Measurements from ENCODE around the gene LPP. TPM values are rescaled to one million over a fixed set of nuclear protein-coding genes. Genes with fewer than 3 reads are reported as not detected.

LPP gene
- total RNA-seq, 1 experiment from 2014 or later: 32.6 TPM

DNA sequence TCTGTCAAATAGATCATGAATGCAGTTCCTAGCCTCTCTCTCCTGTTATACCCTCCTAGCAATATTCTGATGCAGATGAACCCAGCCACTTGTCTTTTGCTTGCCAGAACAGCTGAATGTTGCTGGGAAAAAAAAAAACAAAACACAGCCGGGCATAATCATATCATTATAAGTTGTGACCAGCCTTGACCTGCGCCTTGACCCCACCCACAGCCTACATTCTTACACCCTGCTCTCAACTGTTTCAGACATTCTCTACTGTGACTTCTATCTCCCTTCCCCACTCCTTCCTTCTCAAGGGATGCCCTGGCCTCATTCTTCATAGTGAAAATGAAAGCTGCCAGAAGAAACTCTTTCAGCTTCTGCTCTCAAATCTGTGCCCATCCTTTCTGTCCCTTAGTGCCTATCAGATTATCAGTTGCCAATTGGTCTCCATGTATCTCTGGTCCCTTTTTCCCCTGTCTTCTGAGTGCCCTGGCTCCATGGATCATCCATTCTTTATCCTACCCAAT lies 628.7 kb downstream of the LPP start:
- DNase-seq (ENCODE audit: low read depth): no peak

DNA sequence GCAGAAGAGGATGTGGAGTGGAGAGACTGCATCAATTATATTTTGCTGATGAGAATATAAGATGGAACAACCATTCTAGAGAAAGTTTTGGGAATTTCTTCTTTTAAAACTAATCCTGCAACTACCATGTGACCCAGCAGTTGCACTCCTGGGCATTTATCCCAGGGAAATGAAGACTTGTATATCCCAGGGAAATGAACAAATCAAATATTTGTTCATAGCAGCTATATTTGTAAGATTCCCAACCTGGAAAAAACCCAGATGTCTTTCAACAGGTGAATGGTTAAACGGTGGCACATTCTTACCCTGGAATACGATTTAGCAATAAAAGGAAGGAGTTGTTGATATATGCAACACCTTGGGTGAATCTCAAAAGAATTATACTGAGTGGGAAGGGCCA lies 632.5 kb downstream of the LPP start:
- no peak for DNase-seq (ENCODE audit: low read depth)

DNA sequence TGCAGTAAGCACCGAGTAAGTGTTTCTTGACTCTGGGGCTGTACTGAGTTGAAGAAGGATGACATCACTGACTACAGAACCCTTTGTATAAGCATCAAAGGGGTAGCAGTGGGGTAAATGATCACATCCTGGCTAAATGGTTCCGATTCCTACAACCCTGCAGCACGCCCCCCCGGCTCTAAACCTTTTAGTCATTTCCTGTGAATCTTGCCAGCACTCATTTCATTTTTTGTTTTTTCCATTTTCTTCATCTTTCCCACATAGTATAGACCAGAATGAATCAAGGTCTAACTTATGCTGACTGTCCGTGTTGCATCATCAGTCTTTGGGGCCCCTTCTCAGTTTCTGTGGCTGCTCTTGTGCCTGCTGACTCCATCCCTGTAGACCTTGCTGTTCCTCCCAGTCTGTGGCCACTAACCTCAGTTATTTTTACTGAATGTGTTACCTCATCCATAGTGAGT lies 634.7 kb downstream of the LPP start:
- DNase-seq (ENCODE audit: low read depth): peak; percentile 85

DNA sequence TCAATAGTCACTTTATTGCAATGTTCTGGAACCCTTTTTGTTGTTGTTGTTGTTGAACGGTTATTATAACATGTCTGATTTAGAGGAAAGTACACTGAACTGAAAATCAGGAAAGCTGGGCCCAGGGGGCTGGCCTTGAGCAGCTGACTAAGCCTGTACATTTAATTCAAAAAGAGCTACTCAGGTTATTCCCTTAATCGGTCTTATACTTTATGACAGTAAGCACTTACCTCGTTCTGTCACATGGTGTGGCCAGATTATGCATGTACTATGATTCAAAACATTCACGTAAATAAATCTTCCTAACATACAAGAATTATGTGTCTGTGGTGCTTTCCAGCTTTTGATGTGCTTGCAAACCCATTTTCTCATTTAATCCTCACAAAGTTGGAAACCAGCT lies 635.3 kb downstream of the LPP start:
- no peak for DNase-seq (ENCODE audit: low read depth)

DNA sequence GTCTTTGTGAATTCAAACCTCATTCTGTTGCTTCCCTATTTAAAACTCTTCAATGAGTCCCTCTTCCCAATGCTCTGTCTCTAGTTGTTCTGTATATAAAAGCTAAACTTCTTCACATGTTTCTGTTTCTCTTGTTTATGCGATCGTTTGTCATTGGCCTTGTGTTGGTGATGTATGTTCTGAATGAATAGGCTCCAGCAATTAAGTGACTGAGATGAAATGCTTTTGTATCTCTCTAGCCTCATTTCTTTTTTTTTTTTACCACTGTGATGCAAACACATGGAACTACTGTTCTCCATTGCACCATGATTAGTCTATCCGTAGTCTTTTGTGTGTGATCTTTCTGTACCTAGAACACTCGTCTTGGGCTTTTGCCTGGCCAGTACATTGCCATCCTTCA lies 637.4 kb downstream of the LPP start:
- no peak for DNase-seq (ENCODE audit: low read depth)

DNA sequence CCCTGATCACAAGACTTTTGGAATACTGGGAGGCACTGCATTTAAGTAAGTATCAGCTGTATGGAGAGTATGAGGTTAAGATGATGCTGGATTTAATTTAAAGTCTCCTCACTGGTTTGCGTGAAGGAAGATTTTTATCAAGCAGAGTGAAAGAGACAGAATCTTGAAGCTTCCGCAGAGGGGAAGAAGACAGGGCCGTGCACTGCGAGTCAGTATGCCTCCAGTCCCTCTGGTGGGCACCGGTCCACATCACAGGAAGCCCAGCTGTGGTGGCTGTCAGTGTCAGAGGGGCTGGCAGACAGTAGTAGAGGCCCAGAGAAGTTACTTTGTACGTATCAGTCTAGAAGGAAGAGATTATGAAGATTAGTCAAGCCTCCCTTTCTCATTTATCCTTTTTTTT lies 638.8 kb downstream of the LPP start:
- DNase-seq (ENCODE audit: low read depth): no peak

DNA sequence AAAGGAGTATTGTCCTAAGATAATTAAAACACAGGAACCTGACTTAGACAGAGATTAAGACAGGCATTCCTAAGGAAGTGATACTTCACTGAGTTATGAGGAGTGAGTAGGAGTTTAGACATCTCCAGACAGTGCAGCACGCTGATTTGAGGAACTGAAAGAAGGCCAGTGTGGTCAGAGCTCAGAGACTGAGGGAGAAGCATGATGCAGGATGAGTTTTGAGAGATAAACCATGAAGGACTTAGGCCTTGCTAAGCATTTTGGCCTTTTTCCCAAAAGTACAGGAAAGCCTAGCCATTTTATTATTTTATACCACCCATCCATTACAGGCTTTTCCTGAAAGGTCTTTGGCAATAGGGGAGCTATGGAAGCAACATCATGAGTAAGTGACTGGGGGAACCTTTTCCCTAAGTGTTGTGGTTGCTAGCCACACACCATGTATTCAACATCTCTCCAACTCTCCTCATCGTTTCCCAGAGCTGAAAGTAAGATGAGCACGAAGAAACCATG lies 642.2 kb downstream of the LPP start:
- peak; percentile 89 for DNase-seq (ENCODE audit: low read depth)

DNA sequence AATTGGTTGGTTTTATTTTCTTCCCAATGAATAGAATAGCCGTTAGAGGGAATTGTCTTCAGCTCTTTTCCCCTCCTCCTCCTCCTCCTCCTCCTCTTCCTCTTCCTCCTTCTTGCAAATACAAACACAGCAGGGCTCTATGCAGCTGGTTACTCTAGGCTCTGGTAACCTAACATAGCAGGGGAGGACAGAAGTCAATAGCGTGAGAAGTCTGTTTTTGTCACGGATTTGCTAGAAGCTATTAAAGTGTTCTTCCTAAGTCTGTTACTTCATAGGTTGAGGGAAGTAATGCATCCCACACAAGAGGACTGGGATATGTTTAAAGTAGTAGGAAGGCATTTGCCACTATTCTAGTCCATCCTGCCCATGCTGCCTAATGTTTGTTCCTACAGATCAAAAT lies 643.1 kb downstream of the LPP start:
- no peak for DNase-seq (ENCODE audit: low read depth)

DNA sequence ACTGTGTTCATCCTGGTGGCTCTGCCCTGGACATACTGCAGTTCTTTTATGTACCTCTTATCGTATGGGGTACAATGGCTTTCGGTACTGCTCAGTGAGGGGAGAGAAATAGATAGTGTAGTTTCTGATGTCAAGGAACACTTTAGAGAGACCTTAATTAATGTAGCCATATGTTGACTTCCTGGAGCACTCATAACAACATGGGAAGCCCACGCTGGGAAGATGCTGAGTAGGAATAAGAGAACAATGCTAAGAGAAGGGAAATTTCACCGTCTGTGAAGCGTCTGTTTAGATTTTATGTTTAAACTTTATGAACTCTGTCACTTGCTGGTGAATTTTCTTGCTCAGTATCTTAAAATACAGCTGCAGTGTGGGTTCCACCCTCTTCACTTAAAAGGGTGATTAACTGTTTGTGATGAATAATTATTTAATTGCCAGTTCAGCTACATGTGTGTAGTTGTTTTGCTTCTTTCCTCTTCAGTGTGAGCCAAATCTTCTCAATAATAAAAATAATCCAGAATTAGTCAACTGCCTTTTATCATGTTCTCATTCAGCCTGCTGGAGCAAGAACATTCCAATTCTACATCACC lies 644.7 kb downstream of the LPP start:
- no peak for DNase-seq (ENCODE audit: low read depth)

DNA sequence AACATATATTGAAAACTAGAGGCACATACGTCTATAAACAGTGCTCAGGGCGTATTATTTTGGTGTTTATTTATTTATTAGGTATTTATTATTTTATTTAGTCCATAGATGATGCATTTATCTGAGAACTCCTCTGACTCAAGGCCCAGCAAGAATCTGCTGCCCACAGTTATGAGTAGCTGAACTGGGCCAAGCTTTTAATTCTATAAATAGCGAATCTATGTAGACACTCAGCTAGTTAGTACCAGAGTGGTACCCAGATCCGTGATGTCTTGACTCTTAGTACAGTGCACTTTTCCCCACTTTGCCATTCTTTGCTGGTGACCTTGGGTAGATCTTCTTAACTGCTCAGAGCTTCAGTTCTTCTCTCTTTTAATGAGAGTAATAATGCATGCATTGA lies 647.4 kb downstream of the LPP start:
- no peak for DNase-seq (ENCODE audit: low read depth)

DNA sequence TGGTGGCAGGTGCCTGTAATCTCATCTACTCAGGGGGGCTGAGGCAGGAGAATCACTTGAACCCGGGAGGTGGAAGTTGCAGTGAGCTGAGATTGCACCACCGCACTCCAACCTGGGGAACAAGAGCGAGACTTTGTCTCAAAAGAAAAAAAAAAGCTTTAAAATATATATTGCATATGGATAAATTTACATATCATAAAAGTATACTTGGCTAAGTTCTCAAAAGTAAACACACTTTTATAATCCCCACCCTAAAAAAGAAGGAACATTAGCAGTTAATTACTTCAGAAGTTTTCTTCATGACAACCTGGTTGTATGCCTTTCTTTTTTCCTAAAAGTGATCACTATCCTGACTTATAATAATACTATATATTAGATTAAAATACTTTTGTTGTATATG lies 648.7 kb downstream of the LPP start:
- no peak for DNase-seq (ENCODE audit: low read depth)

DNA sequence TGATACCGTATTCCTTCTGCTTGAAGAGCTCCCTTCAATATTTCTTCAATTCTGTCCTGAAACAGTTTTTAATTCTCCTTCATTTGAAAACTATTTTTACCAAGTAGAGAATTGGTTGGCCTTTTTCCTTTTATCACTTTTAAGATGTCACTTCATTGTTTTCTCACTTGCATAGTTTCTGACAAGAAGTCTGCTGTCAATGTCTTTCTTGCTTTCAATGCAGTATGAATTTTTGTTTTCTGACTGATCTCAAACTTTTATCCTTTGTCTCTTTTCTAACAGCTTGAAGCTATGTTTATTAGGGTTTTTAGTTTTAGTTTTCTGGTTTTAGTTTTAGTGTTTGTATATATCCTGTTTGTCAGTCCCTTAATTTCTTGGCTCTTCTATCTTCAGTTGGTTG lies 653.0 kb downstream of the LPP start:
- peak; percentile 65 for DNase-seq (ENCODE audit: low read depth)

DNA sequence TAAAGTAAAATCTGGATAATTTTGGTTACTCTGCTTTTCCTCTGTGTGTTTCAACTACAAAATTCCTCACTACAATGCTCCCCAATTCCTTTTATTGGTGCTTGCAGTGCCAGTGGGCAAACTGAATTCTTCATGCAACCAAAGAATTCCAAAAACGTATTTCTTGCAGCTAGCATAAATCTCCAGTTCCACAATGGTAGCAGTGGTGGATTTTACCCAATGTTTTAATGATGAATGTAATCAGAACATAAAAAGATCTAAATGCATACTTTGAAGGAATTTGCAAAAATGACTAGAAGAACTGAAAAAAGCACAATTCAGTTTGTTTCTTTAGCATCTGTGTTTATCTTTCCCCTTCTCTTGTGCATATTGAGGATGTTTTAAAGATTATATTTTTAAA lies 658.2 kb downstream of the LPP start:
- DNase-seq (ENCODE audit: low read depth): no peak

DNA sequence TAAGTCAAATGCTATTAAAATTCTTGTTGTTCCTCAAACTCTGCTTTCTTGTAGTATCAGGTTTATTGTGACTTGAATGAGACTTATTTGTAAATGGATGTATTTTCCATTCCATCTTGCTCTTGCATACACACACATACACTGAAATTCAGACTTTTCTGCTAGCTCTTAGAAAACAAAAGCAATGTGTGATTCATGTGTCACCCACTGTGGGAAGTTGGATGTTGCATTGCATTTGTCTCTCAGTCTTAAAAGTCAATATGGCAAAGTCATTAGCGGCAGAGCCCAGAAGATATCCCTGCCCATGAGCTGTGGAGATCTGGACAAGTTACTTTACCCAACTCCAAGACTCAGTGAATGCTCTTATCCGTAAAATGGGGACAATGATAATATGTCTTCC lies 660.6 kb downstream of the LPP start:
- no peak for DNase-seq (ENCODE audit: low read depth)

DNA sequence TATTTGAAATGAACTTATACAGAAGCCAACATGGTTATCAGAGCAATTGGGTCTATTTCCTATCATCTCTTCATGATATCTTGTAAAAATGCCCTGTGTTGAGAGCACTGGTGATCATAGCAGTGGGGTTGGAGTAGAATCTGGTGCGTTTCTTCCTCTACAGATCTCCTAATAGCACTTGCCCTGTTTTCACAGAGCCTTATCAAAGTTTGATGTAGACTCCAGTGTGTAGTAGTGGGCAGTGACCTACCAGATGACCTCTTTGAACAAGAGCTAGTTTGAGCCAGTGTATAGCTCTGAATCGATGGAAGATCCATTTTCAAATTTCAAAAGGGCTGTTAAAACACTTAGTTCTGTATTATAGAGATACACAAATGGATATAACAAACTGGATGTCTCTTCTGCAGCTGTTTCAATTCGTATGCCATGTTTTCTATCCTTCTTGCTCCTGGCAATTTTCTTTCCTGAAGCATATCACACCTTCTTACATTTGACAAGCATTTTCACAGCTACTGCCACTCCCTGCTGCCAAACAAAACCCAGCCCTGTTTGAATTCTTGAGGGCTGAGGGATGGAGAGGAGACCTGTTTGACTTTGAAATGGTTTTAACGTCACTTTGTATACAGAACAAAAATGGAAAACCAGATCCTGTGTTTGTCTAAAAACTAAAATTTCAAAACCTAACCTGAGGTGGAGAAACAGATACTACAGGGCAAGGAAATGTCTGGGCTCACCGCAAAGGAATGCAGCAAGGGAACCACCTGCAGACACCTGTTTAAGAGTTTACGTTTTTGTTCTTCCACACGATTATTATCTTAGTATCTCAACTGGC lies 663.4 kb downstream of the LPP start:
- no peak for DNase-seq (ENCODE audit: low read depth)

DNA sequence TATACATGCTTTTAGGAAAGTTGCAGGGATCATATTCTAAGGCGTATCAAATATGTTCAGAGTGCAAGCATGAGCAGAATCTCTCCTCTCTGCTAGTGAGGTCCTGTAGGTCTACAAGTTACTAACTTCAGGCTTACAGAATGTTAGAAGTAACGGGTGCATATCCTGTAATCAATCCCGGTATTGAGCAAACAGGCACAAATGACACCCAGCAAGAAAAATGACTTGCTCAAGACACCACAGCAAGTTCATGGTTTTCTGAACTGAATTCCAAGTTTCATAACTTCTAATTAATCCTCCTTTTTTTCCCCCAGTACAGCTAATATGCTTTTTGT lies 663.9 kb downstream of the LPP start:
- no peak for DNase-seq (ENCODE audit: low read depth)

DNA sequence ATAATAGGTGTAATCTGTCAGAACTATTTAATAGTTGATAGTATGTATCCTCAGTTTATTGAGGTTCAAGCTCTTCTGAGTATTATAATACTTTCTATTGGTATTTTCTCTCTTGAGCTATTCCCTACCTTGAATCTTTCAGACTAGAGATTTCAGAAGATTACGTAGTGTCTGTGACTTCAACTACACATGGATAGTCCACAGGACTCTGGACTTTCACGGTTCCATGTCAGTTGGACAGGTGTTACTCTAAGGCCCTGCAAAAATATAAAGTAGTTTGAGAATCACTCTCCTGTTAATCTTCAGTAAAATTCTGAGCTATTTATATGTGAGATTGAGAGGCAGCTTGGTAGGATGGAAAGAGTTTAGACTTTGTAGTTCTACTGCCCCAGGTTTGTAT lies 664.3 kb downstream of the LPP start:
- DNase-seq (ENCODE audit: low read depth): no peak

DNA sequence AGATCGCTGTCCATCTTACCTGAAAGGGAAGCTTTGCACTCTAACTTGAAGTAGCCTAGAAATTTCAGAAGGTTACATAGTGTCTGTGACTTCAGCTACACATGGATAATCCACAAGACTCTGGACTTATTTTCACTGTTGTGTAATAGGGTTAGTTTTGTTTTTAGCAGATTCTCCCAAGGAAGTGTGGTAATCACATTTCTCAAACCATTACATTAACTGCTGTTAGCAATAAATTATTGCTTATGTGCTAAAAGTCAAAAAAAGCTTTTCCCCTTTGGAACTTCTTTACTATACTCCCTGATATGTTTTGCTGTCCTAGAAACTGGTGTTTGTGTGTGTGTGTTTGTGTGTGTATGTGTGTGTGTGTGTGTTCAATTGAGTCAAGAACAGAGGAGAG lies 666.0 kb downstream of the LPP start:
- DNase-seq (ENCODE audit: low read depth): no peak

DNA sequence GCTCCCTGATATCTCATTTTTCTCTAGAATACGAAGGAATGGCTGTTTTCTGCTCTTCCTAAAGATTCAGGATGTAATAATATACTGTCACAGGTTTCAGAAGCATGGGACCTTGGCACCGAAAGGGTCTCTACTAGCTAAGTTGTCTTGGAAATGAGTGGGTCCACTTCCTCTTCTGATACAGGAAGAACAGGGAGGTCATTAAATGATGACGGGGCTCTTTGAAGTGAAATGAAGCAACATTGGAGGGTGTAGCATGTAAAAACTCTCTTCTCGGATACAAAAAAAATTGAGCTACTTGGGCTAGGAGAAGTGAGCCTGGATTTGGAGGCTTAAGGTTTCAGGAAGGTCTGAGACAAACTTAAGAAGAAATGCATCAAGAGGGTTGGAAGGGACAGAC lies 668.0 kb downstream of the LPP start:
- DNase-seq (ENCODE audit: low read depth): no peak

DNA sequence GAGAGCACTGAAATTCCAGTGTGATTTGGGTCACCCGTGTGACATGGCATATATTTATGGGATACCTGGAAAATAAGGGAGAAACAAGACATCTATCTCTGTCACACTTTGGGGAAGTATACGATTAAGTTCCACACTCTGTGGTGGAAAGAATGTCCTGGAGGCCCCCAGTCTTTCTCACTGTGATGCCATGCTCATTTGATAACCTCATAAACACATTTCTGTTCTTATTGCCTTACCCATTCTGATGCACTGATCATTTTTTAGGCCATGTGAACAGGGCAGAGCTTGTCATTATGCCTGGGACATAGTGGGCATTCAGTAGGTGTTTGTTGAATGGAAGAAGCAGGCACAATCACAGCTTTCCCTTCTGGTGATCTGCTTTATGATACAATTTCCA lies 668.5 kb downstream of the LPP start:
- DNase-seq (ENCODE audit: low read depth): no peak

DNA sequence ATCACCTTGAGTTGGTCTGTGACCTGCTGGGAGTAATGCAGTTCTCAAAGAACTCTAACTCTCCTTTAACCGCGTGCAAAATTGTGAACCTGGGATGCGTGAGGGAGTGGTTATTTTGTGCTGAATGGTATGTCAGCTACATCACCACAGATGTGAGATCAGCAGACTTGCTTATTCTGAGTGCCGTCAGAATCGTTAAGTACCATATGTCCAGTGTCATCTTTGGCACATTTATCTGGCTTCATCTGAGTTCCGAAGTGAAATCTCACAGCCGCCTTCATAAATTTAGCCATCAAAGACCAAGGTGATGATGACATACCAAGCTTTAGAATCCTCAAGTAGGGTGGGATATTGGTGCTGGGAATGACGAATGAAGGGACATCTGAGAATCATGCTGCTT lies 670.6 kb downstream of the LPP start:
- DNase-seq (ENCODE audit: low read depth): no peak

DNA sequence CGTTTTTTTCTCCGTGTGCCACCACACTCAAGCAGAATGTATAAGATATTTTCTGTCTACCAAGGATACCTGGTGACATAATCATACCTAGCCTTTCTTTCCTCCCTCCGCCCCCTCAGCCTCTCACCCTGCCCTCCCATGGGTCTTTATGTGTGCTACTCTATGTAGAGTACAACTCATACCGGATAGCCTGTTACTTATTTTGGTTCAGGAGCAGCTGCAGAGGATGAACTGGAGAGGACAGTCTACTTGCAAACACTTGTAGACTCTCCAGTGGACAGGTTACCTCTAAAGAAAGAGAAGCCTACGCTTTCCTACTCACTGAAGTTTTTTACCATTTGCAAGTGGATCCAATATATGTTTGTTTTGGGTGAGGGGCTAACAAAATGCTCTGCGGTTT lies 671.9 kb downstream of the LPP start:
- DNase-seq (ENCODE audit: low read depth): no peak

DNA sequence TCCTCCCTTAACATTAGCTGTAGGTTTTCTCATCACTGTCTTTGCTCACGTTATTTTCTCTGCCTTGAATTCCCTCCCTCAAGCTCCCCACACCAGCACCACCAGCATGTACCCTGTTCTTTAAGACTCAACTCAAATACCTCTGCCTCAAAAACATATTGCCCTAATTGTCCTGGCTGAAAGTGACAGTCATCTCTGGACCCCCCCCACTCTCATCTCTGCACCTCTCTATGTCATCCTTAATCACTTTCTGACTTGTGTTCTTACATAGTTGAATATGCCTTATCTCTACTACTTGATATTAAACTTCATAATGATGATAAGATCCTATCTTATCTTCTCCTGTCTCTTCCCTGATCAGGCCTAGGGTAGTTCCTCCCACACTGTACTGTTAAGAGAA lies 672.6 kb downstream of the LPP start:
- DNase-seq (ENCODE audit: low read depth): no peak

Measured in M059J (cell line).